Neural progenitor cell (in vitro differentiated cells): ENCODE measurements around the gene STARD3. TPM values are rescaled to one million over a fixed set of nuclear protein-coding genes. Genes with fewer than 3 reads are reported as not detected.
A peak's percentile ranks its signal among the peaks of the same experiment; 100 is the strongest.

ENCODE experiments used
- DNase-seq: peaks from one replicate; pipeline ENCODE4 v3.0.0-alpha.2; 2016; ENCODE audit warnings: low spot score
- H2AFZ ChIP-seq: fragments of 200-600 bp; sonication (generic); replicated peaks from 2 replicates; pipeline ENCODE4 v1.6.1; 2016; ENCODE audit warnings: antibody characterized with exemption
- H3F3A ChIP-seq: fragments of 200-600 bp; sonication (generic); 2 replicates; pipeline ENCODE4 v1.6.1; 2016; ENCODE audit warnings: antibody characterized with exemption, low read depth
- H3K27ac ChIP-seq: fragments of 200-600 bp; sonication (generic); 2 replicates; pipeline ENCODE4 v1.5.1; 2016; ENCODE audit warnings: mild to moderate bottlenecking
- H3K27me3 ChIP-seq: fragments of 200-600 bp; sonication (generic); 2 replicates; pipeline ENCODE4 v1.6.1; 2016; ENCODE audit warnings: mild to moderate bottlenecking, moderate library complexity
- H3K36me3 ChIP-seq: fragments of 200-600 bp; sonication (generic); 2 replicates; pipeline ENCODE4 v1.5.1; 2016
- H3K4me1 ChIP-seq: fragments of 200-600 bp; sonication (generic); 2 replicates; pipeline ENCODE4 v1.6.1; 2016; ENCODE audit warnings: mixed run types
- H3K4me2 ChIP-seq: fragments of 200-600 bp; sonication (generic); 2 replicates; pipeline ENCODE4 v1.6.1; 2016
- H3K4me3 ChIP-seq: fragments of 200-600 bp; sonication (generic); 2 replicates; pipeline ENCODE4 v1.5.1; 2016
- H3K79me2 ChIP-seq: fragments of 200-600 bp; sonication (generic); 2 replicates; pipeline ENCODE4 v1.6.1; 2016; ENCODE audit warnings: low read depth
- H3K9ac ChIP-seq: fragments of 200-600 bp; sonication (generic); 2 replicates; pipeline ENCODE4 v1.6.1; 2016
- H3K9me3 ChIP-seq: fragments of 200-600 bp; sonication (generic); 2 replicates; pipeline ENCODE4 v1.5.1; 2016; ENCODE audit warnings: low read depth
- H4K20me1 ChIP-seq: fragments of 200-600 bp; sonication (generic); 2 replicates; pipeline ENCODE4 v1.6.1; 2016; ENCODE audit warnings: low read depth
- H3K27ac Mint-ChIP-seq: 3 replicates; pipeline ENCODE4 v1.8.0; 2021; ENCODE audit warnings: mixed read lengths
- H3K27me3 Mint-ChIP-seq: 2 replicates; pipeline ENCODE4 v1.8.0; 2022; ENCODE audit warnings: low read depth, mild to moderate bottlenecking, inconsistent platforms, moderate library complexity, mixed read lengths; ENCODE audit not compliant: insufficient read depth
- H3K36me3 Mint-ChIP-seq: 3 replicates; pipeline ENCODE4 v1.8.0; 2021; ENCODE audit warnings: mixed read lengths
- H3K4me1 Mint-ChIP-seq: 3 replicates; pipeline ENCODE4 v1.8.0; 2021; ENCODE audit warnings: mixed read lengths
- H3K4me3 Mint-ChIP-seq: 3 replicates; pipeline ENCODE4 v1.8.0; 2021; ENCODE audit warnings: mild to moderate bottlenecking, moderate library complexity, mixed read lengths
- H3K9me3 Mint-ChIP-seq: 3 replicates; pipeline ENCODE4 v1.8.0; 2020; ENCODE audit warnings: mixed read lengths
- EZH2 ChIP-seq: fragments of 200-600 bp; sonication (generic); IDR thresholded peaks from 2 replicates; pipeline ENCODE4 v1.6.1; 2017; ENCODE audit warnings: antibody characterized with exemption, mild to moderate bottlenecking, moderate library complexity
- EZH2phosphoT487 ChIP-seq: fragments of 200-600 bp; sonication (generic); IDR thresholded peaks from 2 replicates; pipeline ENCODE4 v1.6.1; 2017; ENCODE audit warnings: antibody characterized with exemption
- total RNA-seq: library from RNA; depleted of rRNA; stranded (reverse); fragments of >200 nt; gene quantifications from 2 replicates; pipeline ENCODE4 v1.2.3, GENCODE V29; 2015; ENCODE audit warnings: low replicate concordance
- TF ChIP-seq, protein P1 (sequence below): fragments of 200-600 bp; sonication (generic); IDR thresholded peaks from 2 replicates; pipeline ENCODE4 v1.5.1; 2017; ENCODE audit warnings: antibody characterized with exemption, mild to moderate bottlenecking

The STARD3 gene
- total RNA-seq, 1 donor from 2014 or later: 21.5 TPM

DNA sequence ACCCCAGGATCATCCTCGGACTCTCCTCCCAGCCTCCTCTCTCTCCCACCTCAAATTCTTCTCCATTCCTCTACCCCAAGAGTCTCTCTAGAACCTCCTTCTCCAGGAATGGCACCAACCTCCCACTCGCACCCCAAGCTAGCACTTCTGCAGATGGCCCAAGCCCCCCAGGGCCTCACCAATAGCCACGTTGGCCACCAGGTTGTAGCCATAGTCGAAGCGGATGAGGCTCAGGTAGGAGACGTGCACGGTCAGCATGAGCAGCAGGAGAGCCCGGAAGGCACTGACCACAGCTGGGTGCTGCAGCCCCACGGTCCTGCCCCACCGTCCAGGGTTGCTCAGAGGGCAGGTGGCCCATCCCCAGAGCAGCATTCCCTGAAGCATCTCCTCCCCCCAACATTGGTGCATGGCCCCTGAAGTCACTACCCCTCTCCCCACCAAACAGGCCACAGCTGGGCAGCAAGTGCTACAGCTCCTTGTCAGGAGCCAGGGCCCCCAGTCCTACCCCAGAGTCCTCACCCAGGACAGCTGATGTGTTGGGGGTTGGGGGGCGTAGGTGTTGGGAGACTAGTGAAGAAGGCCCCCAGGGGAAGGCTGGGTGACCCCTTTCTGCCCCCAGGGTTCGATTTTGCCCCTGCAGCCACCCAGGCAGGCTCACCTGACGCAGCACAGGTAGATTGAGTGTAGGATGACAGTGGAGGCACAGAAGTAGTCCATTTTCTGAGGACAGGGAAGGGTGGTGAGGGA is 36.6 kb downstream of the STARD3 start:
- TF ChIP-seq EZH2 (no peak), EZH2phosphoT487 (no peak)
- TF ChIP-seq, protein P1, sequence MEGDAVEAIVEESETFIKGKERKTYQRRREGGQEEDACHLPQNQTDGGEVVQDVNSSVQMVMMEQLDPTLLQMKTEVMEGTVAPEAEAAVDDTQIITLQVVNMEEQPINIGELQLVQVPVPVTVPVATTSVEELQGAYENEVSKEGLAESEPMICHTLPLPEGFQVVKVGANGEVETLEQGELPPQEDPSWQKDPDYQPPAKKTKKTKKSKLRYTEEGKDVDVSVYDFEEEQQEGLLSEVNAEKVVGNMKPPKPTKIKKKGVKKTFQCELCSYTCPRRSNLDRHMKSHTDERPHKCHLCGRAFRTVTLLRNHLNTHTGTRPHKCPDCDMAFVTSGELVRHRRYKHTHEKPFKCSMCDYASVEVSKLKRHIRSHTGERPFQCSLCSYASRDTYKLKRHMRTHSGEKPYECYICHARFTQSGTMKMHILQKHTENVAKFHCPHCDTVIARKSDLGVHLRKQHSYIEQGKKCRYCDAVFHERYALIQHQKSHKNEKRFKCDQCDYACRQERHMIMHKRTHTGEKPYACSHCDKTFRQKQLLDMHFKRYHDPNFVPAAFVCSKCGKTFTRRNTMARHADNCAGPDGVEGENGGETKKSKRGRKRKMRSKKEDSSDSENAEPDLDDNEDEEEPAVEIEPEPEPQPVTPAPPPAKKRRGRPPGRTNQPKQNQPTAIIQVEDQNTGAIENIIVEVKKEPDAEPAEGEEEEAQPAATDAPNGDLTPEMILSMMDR: no peak
- H3K79me2 ChIP-seq: no peaks in the 10 kb centered on the region
- H3K4me1 ChIP-seq: peaks cover 4% of the 10 kb centered on the region
- no peak for DNase-seq
- peaks cover 9% of the 10 kb centered on the region for H3F3A ChIP-seq
- H3K4me3 ChIP-seq: no peak overlapping the region
- H4K20me1 ChIP-seq: no peaks in the 10 kb centered on the region
- no peak overlapping the region for H3K27ac ChIP-seq
- no peaks in the 10 kb centered on the region for H3K36me3 Mint-ChIP-seq
- peaks cover 15% of the 10 kb centered on the region for H3K27me3 Mint-ChIP-seq
- H3K9me3 ChIP-seq: no peaks in the 10 kb centered on the region
- H3K4me1 Mint-ChIP-seq: peaks cover 5% of the 10 kb centered on the region
- peaks cover 31% of the 10 kb centered on the region for H3K27me3 ChIP-seq
- H3K9me3 Mint-ChIP-seq: no peaks in the 10 kb centered on the region
- H3K4me3 Mint-ChIP-seq: peak overlapping the region; percentile 31
- no peaks in the 10 kb centered on the region for H3K36me3 ChIP-seq
- no peak overlapping the region for H3K9ac ChIP-seq
- H2AFZ ChIP-seq: no peak overlapping the region
- no peak overlapping the region for H3K4me2 ChIP-seq
- no peak overlapping the region for H3K27ac Mint-ChIP-seq

DNA sequence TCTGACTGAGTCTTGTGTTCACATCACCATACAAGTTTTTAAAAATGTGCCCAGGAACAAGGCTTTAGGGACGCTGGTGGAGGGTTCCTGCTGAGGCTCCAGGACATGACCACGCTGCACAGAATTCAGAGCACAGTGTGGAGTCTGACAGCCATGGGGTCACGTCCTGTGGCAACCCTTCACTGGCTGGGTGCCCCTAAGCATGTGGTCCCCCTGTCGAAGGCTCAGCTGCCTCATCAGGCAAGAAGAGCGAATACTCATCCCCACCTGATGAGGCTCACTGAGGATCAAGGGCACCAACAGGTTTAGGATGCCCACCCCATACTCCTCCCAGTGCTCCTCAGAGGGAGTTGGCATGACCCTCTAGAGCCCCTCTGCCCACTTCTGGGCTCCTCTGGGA is 37.2 kb downstream of the STARD3 start:
- no peak overlapping the region for H2AFZ ChIP-seq
- Mint-ChIP-seq H3K27me3 (peaks cover 10% of the 10 kb centered on the region), H3K4me3 (no peak overlapping the region), H3K27ac (no peak overlapping the region), H3K9me3 (no peaks in the 10 kb centered on the region), H3K36me3 (no peaks in the 10 kb centered on the region), H3K4me1 (peaks cover 2% of the 10 kb centered on the region)
- no peak overlapping the region for H3K4me2 ChIP-seq
- H3K79me2 ChIP-seq: no peaks in the 10 kb centered on the region
- no peaks in the 10 kb centered on the region for H3K4me1 ChIP-seq
- peaks cover 24% of the 10 kb centered on the region for H3K27me3 ChIP-seq
- no peaks in the 10 kb centered on the region for H4K20me1 ChIP-seq
- no peak overlapping the region for H3K27ac ChIP-seq
- H3K9ac ChIP-seq: no peak overlapping the region
- TF ChIP-seq EZH2phosphoT487 (no peak), EZH2 (no peak)
- TF ChIP-seq, protein P1: no peak
- no peaks in the 10 kb centered on the region for H3K36me3 ChIP-seq
- peaks cover 2% of the 10 kb centered on the region for H3F3A ChIP-seq
- no peaks in the 10 kb centered on the region for H3K9me3 ChIP-seq
- no peak overlapping the region for H3K4me3 ChIP-seq
- DNase-seq: no peak

DNA sequence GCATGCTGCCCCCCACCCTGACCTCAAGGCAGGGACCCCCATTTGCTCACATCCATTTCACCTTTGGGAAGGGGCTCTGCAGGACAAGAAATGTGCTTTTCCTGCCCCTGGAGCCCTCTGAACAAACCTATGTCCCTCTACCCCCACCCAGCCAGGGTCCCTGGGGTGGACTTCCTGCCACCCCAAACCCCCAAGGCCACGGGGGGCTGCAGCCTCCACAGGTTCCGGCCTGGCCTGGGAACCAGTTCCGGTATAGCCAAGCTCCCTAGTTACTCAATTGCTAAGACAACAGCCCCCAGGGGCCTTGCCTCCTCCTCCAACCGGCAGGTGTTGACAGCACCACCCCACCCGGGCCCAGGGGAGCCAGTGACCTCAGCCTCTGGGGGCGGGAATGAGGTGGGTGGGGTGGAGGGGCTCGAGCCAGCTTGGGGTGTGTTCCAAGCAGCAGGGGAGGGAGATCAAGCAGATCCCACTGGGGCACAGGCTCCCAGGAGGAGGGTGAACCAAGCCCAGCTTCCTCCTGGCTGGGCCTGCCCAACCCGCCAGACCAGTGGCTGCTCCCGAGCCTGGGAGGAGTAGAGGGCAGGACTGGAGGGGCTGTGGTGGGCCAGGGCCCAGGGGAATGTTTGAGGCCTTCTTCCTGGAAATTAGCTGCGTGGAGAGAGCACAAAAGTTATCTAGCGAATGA is 37.9 kb downstream of the STARD3 start:
- H3K27ac ChIP-seq: no peak overlapping the region
- no peaks in the 10 kb centered on the region for H4K20me1 ChIP-seq
- peaks cover 2% of the 10 kb centered on the region for H3K4me1 Mint-ChIP-seq
- H3K4me1 ChIP-seq: no peaks in the 10 kb centered on the region
- H3K9me3 ChIP-seq: no peaks in the 10 kb centered on the region
- no peak overlapping the region for H3K4me3 Mint-ChIP-seq
- H3K27ac Mint-ChIP-seq: peak overlapping the region; percentile 74
- no peak overlapping the region for H3K4me2 ChIP-seq
- H3K79me2 ChIP-seq: no peaks in the 10 kb centered on the region
- H3K4me3 ChIP-seq: no peak overlapping the region
- DNase-seq: no peak
- H3K9ac ChIP-seq: no peak overlapping the region
- no peaks in the 10 kb centered on the region for H3K36me3 Mint-ChIP-seq
- H2AFZ ChIP-seq: no peak overlapping the region
- no peaks in the 10 kb centered on the region for H3K9me3 Mint-ChIP-seq
- no peaks in the 10 kb centered on the region for H3K36me3 ChIP-seq
- peaks cover 8% of the 10 kb centered on the region for H3K27me3 Mint-ChIP-seq
- H3F3A ChIP-seq: no peaks in the 10 kb centered on the region
- peaks cover 18% of the 10 kb centered on the region for H3K27me3 ChIP-seq
- TF ChIP-seq, protein P1: no peak
- TF ChIP-seq EZH2phosphoT487 (no peak), EZH2 (no peak)
